Right lobe of liver (tissue), 4 donors: ENCODE data around the gene NFATC1.

ENCODE experiments used
- CTCF ChIP-seq, 4 donors: fragments of 200-600 bp in 3 of 4; fragments of 450-650 bp in 1 of 4; IDR thresholded peaks; one replicate each; pipeline versions ENCODE4 v1.5.1 to v1.8.0; 2016 to 2022; ENCODE audit warnings: antibody characterized with exemption in 4 of 4, mild to moderate bottlenecking in 2 of 4
- POLR2A ChIP-seq: fragments of 450-650 bp; IDR thresholded peaks from one replicate; pipeline ENCODE4 v1.6.1; 2017; ENCODE audit warnings: antibody characterized with exemption, mild to moderate bottlenecking
- donor health status: DM: no; HTN: no; CAD: no.
- donor health status: DM: no; HTN: no; CAD: no.
- donor health status: DM: no; HTN: yes; CAD: no.

- TF ChIP-seq POLR2A, result no peak
- TF ChIP-seq CTCF (IDR thresholded peaks at IDR 0.05), result no peak
Observed at GRCh38 chr18:79423211-79424007, 27.7 kb downstream of the NFATC1 start.
